ENCODE data around the gene MACROD2. TPM values are rescaled to one million over a fixed set of nuclear protein-coding genes. Genes with fewer than 3 reads are reported as not detected.

Gene MACROD2
- total RNA-seq, 1 experiment from 2014 or later = 1.6 TPM

DNA sequence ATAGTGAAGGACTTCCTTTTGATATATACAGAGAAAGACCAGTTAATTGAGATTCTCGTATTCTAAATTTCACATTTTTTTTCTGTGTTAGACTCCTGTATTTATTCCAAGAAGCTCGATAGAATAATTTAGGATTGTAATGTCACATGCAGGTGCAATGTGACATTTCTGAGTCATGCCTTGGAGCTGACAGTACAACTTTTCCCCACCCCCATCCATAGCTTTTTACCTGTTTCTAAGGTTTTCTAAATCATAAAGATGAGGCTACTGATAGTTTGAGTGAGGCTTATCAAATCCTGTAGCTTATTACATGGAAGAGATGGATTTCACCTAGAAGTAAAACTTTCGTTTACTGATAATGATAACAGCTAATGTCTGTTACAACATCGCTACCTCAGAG is 304.5 kb downstream of the MACROD2 start:
- H2BK15ac ChIP-seq (ENCODE audit: low read depth, low read length) = no peak overlapping the region
- no peak overlapping the region for H3K56ac ChIP-seq (ENCODE audit: insufficient read length, low read depth, low read length)
- Mint-ChIP-seq H3K36me3 (ENCODE audit: insufficient read depth in 1 of 3, low read depth in 3 of 3) (no peaks in the 10 kb centered on the region), H3K9me3 (no peaks in the 10 kb centered on the region), H3K4me1 (peaks cover 4 to 5% of the 10 kb centered on the region in 2 experiments; a peak in 2 of 4 replicates), H3K27me3 (ENCODE audit: low read depth) (no peaks in the 10 kb centered on the region), H3K4me3 (no peak overlapping the region), H3K27ac (no peak overlapping the region)
- H4K8ac ChIP-seq (replicated peaks; ENCODE audit: insufficient read length, low read depth, low read length) = no peak overlapping the region
- no peaks in the 10 kb centered on the region for H3K27me3 ChIP-seq (ENCODE audit: insufficient read depth, low read length)
- H3K9ac ChIP-seq (ENCODE audit: extremely low read depth, insufficient read length, low read length) = no peak overlapping the region
- H3K4ac ChIP-seq (ENCODE audit: low read depth, low read length) = no peak overlapping the region
- no peak overlapping the region for H3K27ac ChIP-seq (ENCODE audit: insufficient read length, low read depth, low read length)
- no peak overlapping the region for H3K4me2 ChIP-seq (ENCODE audit: insufficient read depth, insufficient read length, low read length)
- no peak overlapping the region for H3K18ac ChIP-seq (ENCODE audit: insufficient read length, low read depth, low read length)
- no peaks in the 10 kb centered on the region for H3K79me2 ChIP-seq (ENCODE audit: insufficient read depth, low read length)
- no CpG with 5 or more reads among the region's 4 CpGs for WGBS (ENCODE audit: extremely low coverage, insufficient read length, low lambda C conversion rate)
- no peak overlapping the region for H2BK5ac ChIP-seq (ENCODE audit: insufficient read length, low read length)
- no peak overlapping the region for H3T11ph ChIP-seq (ENCODE audit: low read length)
- no peaks in the 10 kb centered on the region for H4K20me1 ChIP-seq (ENCODE audit: control insufficient read depth, insufficient read depth, insufficient read length)
- no peak overlapping the region for H3K23ac ChIP-seq (ENCODE audit: insufficient read length, low read depth, low read length)
- TF ChIP-seq, protein P1, sequence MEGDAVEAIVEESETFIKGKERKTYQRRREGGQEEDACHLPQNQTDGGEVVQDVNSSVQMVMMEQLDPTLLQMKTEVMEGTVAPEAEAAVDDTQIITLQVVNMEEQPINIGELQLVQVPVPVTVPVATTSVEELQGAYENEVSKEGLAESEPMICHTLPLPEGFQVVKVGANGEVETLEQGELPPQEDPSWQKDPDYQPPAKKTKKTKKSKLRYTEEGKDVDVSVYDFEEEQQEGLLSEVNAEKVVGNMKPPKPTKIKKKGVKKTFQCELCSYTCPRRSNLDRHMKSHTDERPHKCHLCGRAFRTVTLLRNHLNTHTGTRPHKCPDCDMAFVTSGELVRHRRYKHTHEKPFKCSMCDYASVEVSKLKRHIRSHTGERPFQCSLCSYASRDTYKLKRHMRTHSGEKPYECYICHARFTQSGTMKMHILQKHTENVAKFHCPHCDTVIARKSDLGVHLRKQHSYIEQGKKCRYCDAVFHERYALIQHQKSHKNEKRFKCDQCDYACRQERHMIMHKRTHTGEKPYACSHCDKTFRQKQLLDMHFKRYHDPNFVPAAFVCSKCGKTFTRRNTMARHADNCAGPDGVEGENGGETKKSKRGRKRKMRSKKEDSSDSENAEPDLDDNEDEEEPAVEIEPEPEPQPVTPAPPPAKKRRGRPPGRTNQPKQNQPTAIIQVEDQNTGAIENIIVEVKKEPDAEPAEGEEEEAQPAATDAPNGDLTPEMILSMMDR (conservative IDR thresholded peaks at IDR 0.05) = no peak
- H4K91ac ChIP-seq (ENCODE audit: insufficient read length, low read depth, low read length) = no peak overlapping the region
- H2AK5ac ChIP-seq (ENCODE audit: insufficient read length, low read length) = no peak overlapping the region
- H4K5ac ChIP-seq (ENCODE audit: insufficient read length, low read depth, low read length) = no peak overlapping the region
- H3K4me1 ChIP-seq (ENCODE audit: insufficient read depth, low read length) = no peaks in the 10 kb centered on the region
- H2AFZ ChIP-seq (ENCODE audit: low read length) = no peak overlapping the region
- no peak for DNase-seq
- no peak overlapping the region for H2BK12ac ChIP-seq (ENCODE audit: insufficient read length, low read depth, low read length)
- H3K79me1 ChIP-seq (ENCODE audit: insufficient read depth, low read depth, low read length, poor library complexity, severe bottlenecking) = no peaks in the 10 kb centered on the region
- H2BK20ac ChIP-seq (ENCODE audit: low read depth, low read length, poor library complexity, severe bottlenecking) = no peak overlapping the region
- no peaks in the 10 kb centered on the region for H3K9me3 ChIP-seq (ENCODE audit: control insufficient read depth, low read depth, low read length)
- H3K23me2 ChIP-seq (ENCODE audit: insufficient read length, low read depth, low read length, poor library complexity, severe bottlenecking) = no peaks in the 10 kb centered on the region
- no peak overlapping the region for H2BK120ac ChIP-seq (ENCODE audit: low read depth, low read length, poor library complexity, severe bottlenecking)
- H3K14ac ChIP-seq (ENCODE audit: insufficient read depth, low read length) = no peak overlapping the region

Measured in H9 (cell line).